ENCODE data around the gene CARD6.
"Not testable (repeated sequence)": the region's sequence is repeated elsewhere in the genome, so short reads cannot be mapped to it uniquely, and the experiment has no call there.

CARD6 gene

GRCh38 chr5:40823459-40823858 lies 17.7 kb upstream of the CARD6 start:
- no peak for DNase-seq (ENCODE audit: low spot score)
- no peak for TF ChIP-seq CTCF (IDR thresholded peaks at IDR 0.05; ENCODE audit: extremely low read depth, insufficient read depth, missing control alignments)
- in situ Hi-C loops (cut with MboI; ENCODE audit: low pct_unique_long_range_greater_than_20kb, low sequenced_read_pairs, unreplicated experiment) = no loop called here

- DNase-seq (ENCODE audit: low spot score); in situ Hi-C loops (cut with MboI; ENCODE audit: low pct_unique_long_range_greater_than_20kb, low sequenced_read_pairs, unreplicated experiment): not testable (repeated sequence)
These were observed 15.6 kb upstream of the CARD6 start for GRCh38 chr5:40825461-40826043.

- no peak for TF ChIP-seq CTCF (IDR thresholded peaks at IDR 0.05; ENCODE audit: extremely low read depth, insufficient read depth, missing control alignments)
- in situ Hi-C loops (cut with MboI; ENCODE audit: low pct_unique_long_range_greater_than_20kb, low sequenced_read_pairs, unreplicated experiment) = no loop called here
- no peak for DNase-seq (ENCODE audit: low spot score)
These were observed 14.5 kb upstream of the CARD6 start for GRCh38 chr5:40826489-40827187.

- TF ChIP-seq CTCF (IDR thresholded peaks at IDR 0.05; ENCODE audit: extremely low read depth, insufficient read depth, missing control alignments) = no peak
- in situ Hi-C loops (cut with MboI; ENCODE audit: low pct_unique_long_range_greater_than_20kb, low sequenced_read_pairs, unreplicated experiment) = no loop called here
- DNase-seq (ENCODE audit: low spot score) = no peak
These were observed 13.8 kb upstream of the CARD6 start for GRCh38 chr5:40827188-40827977.

- DNase-seq (ENCODE audit: low spot score) = no peak
- in situ Hi-C loops (cut with MboI; ENCODE audit: low pct_unique_long_range_greater_than_20kb, low sequenced_read_pairs, unreplicated experiment) = no loop called here
- no peak for TF ChIP-seq CTCF (IDR thresholded peaks at IDR 0.05; ENCODE audit: extremely low read depth, insufficient read depth, missing control alignments)
These were observed 13.0 kb upstream of the CARD6 start for GRCh38 chr5:40828021-40828631.

GRCh38 chr5:40828690-40829661 lies 12.2 kb upstream of the CARD6 start:
- no peak for DNase-seq (ENCODE audit: low spot score)
- in situ Hi-C loops (cut with MboI; ENCODE audit: low pct_unique_long_range_greater_than_20kb, low sequenced_read_pairs, unreplicated experiment) = no loop called here

More at GRCh38 chr5:40828690-40829661, 12.2 kb upstream of the CARD6 start:
- TF ChIP-seq CTCF (IDR thresholded peaks at IDR 0.05; ENCODE audit: extremely low read depth, insufficient read depth, missing control alignments) = no peak

All from GM13977 (cell line).